ENCODE measurements around the gene CLK2. TPM values are rescaled to one million over a fixed set of nuclear protein-coding genes. Genes with fewer than 3 reads are reported as not detected.

Gene CLK2
- total and polyA plus RNA-seq, 2 of the 13 experiments (the other 11 are each of a cell fraction or from before 2014, with no cell fraction given): 20.1 to 73.5 TPM

GRCh38 chr1:155268630-155269029 lies 4.7 kb downstream of the CLK2 start:
- BruUV-seq (replicated peaks): no TSS peak
- Histone ChIP-seq H3K79me2 (ENCODE audit: insufficient read depth, low read length) (peaks cover 28% of the 10 kb centered on the region), H3K4me1 (ENCODE audit: insufficient read depth, low read length) (peaks cover 23% of the 10 kb centered on the region), H3K9me3 (ENCODE audit: low read length) (no peaks in the 10 kb centered on the region), H3K9ac (ENCODE audit: insufficient read depth, low read depth, low read length) (no peak overlapping the region), H3K27ac (ENCODE audit: extremely low read length, insufficient read depth, low read length) (no peak overlapping the region), H3K27me3 (ENCODE audit: control insufficient read depth in 1 of 2, insufficient read depth in 2 of 2, low read length in 2 of 2) (no peaks in the 10 kb centered on the region; a peak in 1 of 5 replicates), H3K4me2 (ENCODE audit: low read depth, low read length) (no peak overlapping the region), H4K20me1 (ENCODE audit: insufficient read depth, low read length) (no peaks in the 10 kb centered on the region), H3K4me3 (replicated peaks in 1 of 3; ENCODE audit: insufficient read depth in 1 of 3, low read depth in 2 of 3, low read length in 3 of 3) (no peak overlapping the region), H3K36me3 (replicated peaks in 1 of 2; ENCODE audit: control insufficient read depth in 1 of 2, insufficient read depth in 2 of 2, low read length in 2 of 2) (peaks cover 30 to 66% of the 10 kb centered on the region in 2 experiments), H2AFZ (ENCODE audit: low read length) (no peak overlapping the region)
- DNase-seq (ENCODE audit: low spot score) (no peak), ATAC-seq (no peak), FAIRE-seq (no peak)
- intact Hi-C loops (cut with micrococcal nuclease; ENCODE audit: unreplicated experiment): no loop called here
- ChIA-PET CTCF (ENCODE audit: low intra/inter-chr PET ratio, low total read pairs) (no interaction called here), POLR2A (no interaction called here)
- no peak for TF ChIP-seq ZSCAN25 (CRISPR knock-in tag; IDR thresholded peaks at IDR 0.05)
- no peak for TF ChIP-seq HNF1B (CRISPR knock-in tag; IDR thresholded peaks at IDR 0.05)
- no peak for TF ChIP-seq YEATS4 (CRISPR knock-in tag; IDR thresholded peaks at IDR 0.05; ENCODE audit: borderline replicate concordance)
- no peak for TF ChIP-seq GLMP (CRISPR knock-in tag; IDR thresholded peaks at IDR 0.05; ENCODE audit: borderline replicate concordance)
- no peak for TF ChIP-seq SMAD1 (CRISPR knock-in tag; IDR thresholded peaks at IDR 0.05; ENCODE audit: borderline replicate concordance, low read depth)
- TF ChIP-seq HNRNPLL (IDR thresholded peaks at IDR 0.05; ENCODE audit: low read depth, low read length, poor library complexity, severe bottlenecking): no peak
- no peak for TF ChIP-seq ZNF296 (CRISPR knock-in tag; conservative IDR thresholded peaks at IDR 0.05)
- TF ChIP-seq KDM5A (IDR thresholded peaks at IDR 0.05; ENCODE audit: borderline replicate concordance, low read length): no peak
- no peak for TF ChIP-seq IRF2 (CRISPR knock-in tag; IDR thresholded peaks at IDR 0.05)
- in situ Hi-C loops (cut with HindIII; ENCODE audit: extremely low pct_ligation_motif_present, low pct_unique_long_range_greater_than_20kb): no loop called here
- over 99% methylated on average over 21 of the region's 21 CpGs for WGBS (ENCODE audit: low lambda C conversion rate)

Measured in HepG2 (cell line).